Endothelial cell of umbilical vein (primary cell): ENCODE results near the gene IGFBP1. TPM values are rescaled to one million over a fixed set of nuclear protein-coding genes. Genes with fewer than 3 reads are reported as not detected.

Source experiments
- BruUV-seq: library from RNA; stranded (reverse); fragments of 400-500 nt; replicated peaks from 2 replicates; lab custom pipeline; 2021; lab: Mats Ljungman, UMichigan
- CTCF ChIA-PET: fragments of 300-600, 350-600 bp; sonication (Branson Sonifier 250); formaldehyde crosslinking; loops from one replicate; lab custom pipeline; 2021; ENCODE audit warnings: antibody characterized with exemption, inconsistent platforms; lab: Charles Lee
- POLR2A ChIA-PET: fragments of 300-600, 350-600 bp; sonication (Branson Sonifier 250); formaldehyde crosslinking; loops from one replicate; lab custom pipeline; 2021; ENCODE audit warnings: antibody characterized with exemption, inconsistent platforms; lab: Charles Lee
- DNase-seq: peaks from one replicate; pipeline ENCODE4 v3.0.0-alpha.2; 2011; ENCODE audit warnings: low read depth, low spot score
- FAIRE-seq: peaks from 2 replicates; lab custom pipeline; 2011; peaks lifted over from hg19 to GRCh38; lab: Jason Lieb, UNC
- H2AFZ ChIP-seq: 2 replicates; pipeline ENCODE4 v1.6.0; 2012; ENCODE audit warnings: low read depth, low read length, control low read depth, inconsistent platforms
- H3K27ac ChIP-seq: 2 replicates; pipeline ENCODE4 v1.5.1; 2011; ENCODE audit warnings: low read depth, mild to moderate bottlenecking, control low read depth, low read length, moderate library complexity; ENCODE audit not compliant: insufficient read depth
- H3K27me3 ChIP-seq, 2 experiments: 2 replicates each; pipeline versions ENCODE4 v1.6.0 to v1.6.1; 2011; ENCODE audit warnings: low read length in 2 of 2, mixed read lengths in 1 of 2; ENCODE audit not compliant: control insufficient read depth in 2 of 2, insufficient read depth in 2 of 2
- H3K36me3 ChIP-seq, 2 experiments: 2 replicates in 1 of 2; 3 replicates in 1 of 2; pipeline ENCODE4 v1.5.1; 2011; ENCODE audit warnings: low read length in 2 of 2, mild to moderate bottlenecking in 1 of 2, moderate library complexity in 1 of 2; ENCODE audit not compliant: control insufficient read depth in 2 of 2, insufficient read depth in 2 of 2; ENCODE audit errors: extremely low read depth in 1 of 2
- H3K4me1 ChIP-seq: 3 replicates; pipeline ENCODE4 v1.5.1; 2011; ENCODE audit warnings: mild to moderate bottlenecking, low read length; ENCODE audit not compliant: control insufficient read depth, insufficient read depth; ENCODE audit errors: extremely low read depth
- H3K4me2 ChIP-seq: 2 replicates; pipeline ENCODE4 v1.6.1; 2011; ENCODE audit warnings: low read length, control low read depth, mixed read lengths; ENCODE audit not compliant: insufficient read depth
- H3K4me3 ChIP-seq, 3 experiments: fragments of 200-600 bp in 1 of 3; sonication (generic), shearing (Covaris generic) in 1 of 3; replicated peaks in 1 of 3; 2 replicates each; pipeline ENCODE4 v1.5.1; 2011 to 2016; ENCODE audit warnings: control low read depth in 3 of 3, low read length in 3 of 3, mild to moderate bottlenecking in 2 of 3, inconsistent platforms in 1 of 3, low read depth in 1 of 3, moderate library complexity in 1 of 3; ENCODE audit not compliant: insufficient read depth in 1 of 3
- H3K79me2 ChIP-seq: 2 replicates; pipeline ENCODE4 v1.6.0; 2012; ENCODE audit warnings: low read length, inconsistent platforms; ENCODE audit not compliant: control insufficient read depth, insufficient read depth
- H3K9ac ChIP-seq: replicated peaks from 2 replicates; pipeline ENCODE3; 2011; ENCODE audit warnings: low read length, control low read depth; ENCODE audit not compliant: insufficient read depth; ENCODE audit errors: extremely low read depth
- H3K9me1 ChIP-seq: replicated peaks from 3 replicates; pipeline ENCODE4 v1.6.0; 2011; ENCODE audit warnings: mild to moderate bottlenecking, low read length; ENCODE audit not compliant: control insufficient read depth, insufficient read depth; ENCODE audit errors: extremely low read depth
- H3K9me3 ChIP-seq: replicated peaks from 2 replicates; pipeline ENCODE4 v1.5.1; 2012; ENCODE audit warnings: low read length, inconsistent platforms; ENCODE audit not compliant: control insufficient read depth, insufficient read depth
- H4K20me1 ChIP-seq: replicated peaks from 2 replicates; pipeline ENCODE3; 2011; ENCODE audit warnings: mild to moderate bottlenecking, low read length; ENCODE audit not compliant: control insufficient read depth, insufficient read depth; ENCODE audit errors: extremely low read depth
- EZH2 ChIP-seq: IDR thresholded peaks from 2 replicates; pipeline ENCODE4 v1.6.1; 2012; ENCODE audit warnings: borderline replicate concordance, low read depth, mild to moderate bottlenecking, moderate library complexity, low read length, inconsistent platforms; ENCODE audit not compliant: severe bottlenecking
- FOS ChIP-seq: IDR thresholded peaks from 2 replicates; pipeline ENCODE4 v1.6.1; 2011; ENCODE audit warnings: mild to moderate bottlenecking, low read length, moderate library complexity, borderline replicate concordance; ENCODE audit not compliant: insufficient read depth
- GATA2 ChIP-seq: IDR thresholded peaks from 2 replicates; pipeline ENCODE4 v1.7.0; 2011; ENCODE audit warnings: low read depth, mild to moderate bottlenecking, moderate library complexity, mixed read lengths, low read length; ENCODE audit not compliant: insufficient read length, insufficient read depth
- JUN ChIP-seq: IDR thresholded peaks from 2 replicates; pipeline ENCODE4 v1.6.1; 2011; ENCODE audit warnings: borderline replicate concordance, low read depth; ENCODE audit not compliant: insufficient read length, insufficient read depth
- MYC ChIP-seq: IDR thresholded peaks from one replicate; pipeline ENCODE4 v1.6.1; 2011; ENCODE audit warnings: mild to moderate bottlenecking, low read depth, low read length
- POLR2A ChIP-seq: IDR thresholded peaks from 2 replicates; pipeline ENCODE4 v1.6.1; 2012; ENCODE audit warnings: low read depth, mild to moderate bottlenecking, control low read depth, low read length
- POLR2AphosphoS5 ChIP-seq: IDR thresholded peaks from 2 replicates; pipeline ENCODE4 v1.6.1; 2012; ENCODE audit warnings: low read depth, mild to moderate bottlenecking, control low read depth, low read length, moderate library complexity; ENCODE audit not compliant: insufficient read depth
- dilution Hi-C: fragments of 300-500 bp; cut with MboI; formaldehyde crosslinking; loops from one replicate; pipeline ENCODE4 v1.15.0; 2019; ENCODE audit warnings: low sequenced_read_pairs; ENCODE audit not compliant: extremely low pct_ligation_motif_present
- intact Hi-C: fragments of 100-400 bp; cut with micrococcal nuclease; formaldehyde crosslinking; loops from one replicate; pipeline ENCODE4 v1.10.0; 2022
- polyA plus RNA-seq, 4 experiments: library from polyadenylated mRNA; depleted of rRNA in 3 of 4; stranded (reverse) in 3 of 4; unstranded in 1 of 4; fragments of >200 nt; gene quantifications; 2 replicates each; pipeline versions ENCODE4 v1.2.1 to v1.2.3, GENCODE V29; 2011 to 2012; ENCODE audit warnings: missing spikeins in 1 of 4
- total RNA-seq: library from RNA; stranded (reverse); gene quantifications from 2 replicates; pipeline ENCODE4 v1.2.3, GENCODE V29; 2021
- TF ChIP-seq, protein P1 (sequence below), 2 donors: IDR thresholded peaks; 1 replicate in 1 of 2; 2 replicates in 1 of 2; pipeline ENCODE4 v1.5.1; 2011; ENCODE audit warnings: low read length in 2 of 2, mild to moderate bottlenecking in 2 of 2, moderate library complexity in 2 of 2, control low read depth in 1 of 2, inconsistent platforms in 1 of 2, low read depth in 1 of 2; ENCODE audit not compliant: insufficient read depth in 1 of 2; ENCODE audit errors: extremely low read depth in 1 of 2
- TF ChIP-seq, protein P2 (sequence below): IDR thresholded peaks from 2 replicates; pipeline ENCODE4 v1.6.1; 2011; ENCODE audit not compliant: insufficient read depth, insufficient read length

Gene IGFBP1
- total and polyA plus RNA-seq, 2 donors (not counting 3 experiments of a cell fraction or from before 2014, with no cell fraction given), result 0.57 to 4.0 TPM

DNA sequence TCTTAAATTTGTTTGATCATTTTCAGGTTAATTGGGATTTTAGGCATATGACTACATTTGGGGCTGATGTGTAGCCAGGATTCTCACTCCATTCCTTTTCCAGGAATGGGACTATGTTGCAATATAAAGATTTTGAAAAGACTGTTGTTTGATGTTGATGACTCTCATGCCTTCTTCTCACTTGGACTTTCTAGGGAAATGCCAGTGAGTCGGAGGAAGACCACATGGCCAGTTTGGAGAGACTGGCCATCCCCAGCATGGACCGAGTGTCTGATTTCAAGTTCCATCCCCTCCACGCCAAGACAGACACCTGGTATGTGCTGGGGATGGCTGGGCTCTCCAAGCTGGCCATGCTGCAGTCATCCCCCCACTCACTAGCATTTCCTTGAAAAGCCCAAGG is 27.3 kb downstream of the IGFBP1 start:
- H3K9me1 ChIP-seq, result no peaks in the 10 kb centered on the region
- no peak overlapping the region for H3K27ac ChIP-seq
- BruUV-seq, result no TSS peak
- H3K4me2 ChIP-seq, result no peak overlapping the region
- CTCF ChIA-PET, result interaction anchor here (1.2 to 8.6 kb wide), 4 partner anchors 26 to 1185 kb away, joined by 3 to 100 read pairs (median 6); partner anchors contain the start of gene IGFBP1
- H3K27me3 ChIP-seq, result peaks cover 18 to 28% of the 10 kb centered on the region in 2 experiments
- no peaks in the 10 kb centered on the region for H3K9me3 ChIP-seq
- H3K9ac ChIP-seq, result no peak overlapping the region
- DNase-seq (no peak), FAIRE-seq (no peak)
- no peak for TF ChIP-seq POLR2A
- intact Hi-C loops (no loop called here), dilution Hi-C loops (no loop called here)
- no peaks in the 10 kb centered on the region for H4K20me1 ChIP-seq
- no peak overlapping the region for H3K4me3 ChIP-seq
- H3K4me1 ChIP-seq, result peaks cover 8% of the 10 kb centered on the region
- no peaks in the 10 kb centered on the region for H3K79me2 ChIP-seq
- no peaks in the 10 kb centered on the region for H3K36me3 ChIP-seq
- no peak overlapping the region for H2AFZ ChIP-seq
- POLR2A ChIA-PET, result no interaction called here

DNA sequence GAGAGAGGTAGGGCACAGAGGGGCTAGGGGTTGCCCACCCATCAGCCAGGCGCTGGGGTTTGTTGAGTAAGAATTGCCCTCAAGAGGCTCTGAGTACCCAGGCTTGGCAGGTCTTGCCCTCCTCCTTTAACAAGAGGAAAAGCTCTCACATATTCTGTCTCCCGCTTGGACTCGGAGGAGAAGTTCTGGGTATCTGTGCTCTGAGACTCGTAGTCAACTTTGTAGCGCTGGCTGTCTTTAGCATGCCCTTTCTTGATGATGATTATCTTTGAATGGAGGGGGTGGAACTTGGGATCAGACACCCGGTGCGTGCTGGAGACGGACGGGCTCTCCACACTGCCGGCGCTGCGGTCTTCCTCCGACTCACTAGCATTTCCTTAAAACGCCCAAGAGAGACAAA is 28.8 kb downstream of the IGFBP1 start:
- ChIA-PET CTCF (interaction anchor here (0.9 to 8.6 kb wide), 21 partner anchors 9 to 1350 kb away, joined by 3 to 149 read pairs (median 6); partner anchors contain the start of gene IGFBP1), POLR2A (no interaction called here)
- FAIRE-seq (no peak), DNase-seq (no peak)
- Histone ChIP-seq H3K4me3 (no peak overlapping the region), H3K4me2 (no peak overlapping the region), H3K9ac (no peak overlapping the region), H3K9me1 (no peaks in the 10 kb centered on the region), H3K9me3 (no peaks in the 10 kb centered on the region), H2AFZ (no peak overlapping the region), H3K27me3 (peaks cover 22 to 37% of the 10 kb centered on the region in 2 experiments), H3K4me1 (peaks cover 18% of the 10 kb centered on the region), H3K79me2 (no peaks in the 10 kb centered on the region), H3K36me3 (no peaks in the 10 kb centered on the region), H4K20me1 (no peaks in the 10 kb centered on the region), H3K27ac (no peak overlapping the region)
- BruUV-seq, result no TSS peak
- dilution Hi-C loops (no loop called here), intact Hi-C loops (loop anchor here (1.0 kb wide), 4 partner anchors 26 to 1263 kb away; no protein-coding TSS in a partner anchor)
- no peak for TF ChIP-seq MYC
- TF ChIP-seq, protein P1, sequence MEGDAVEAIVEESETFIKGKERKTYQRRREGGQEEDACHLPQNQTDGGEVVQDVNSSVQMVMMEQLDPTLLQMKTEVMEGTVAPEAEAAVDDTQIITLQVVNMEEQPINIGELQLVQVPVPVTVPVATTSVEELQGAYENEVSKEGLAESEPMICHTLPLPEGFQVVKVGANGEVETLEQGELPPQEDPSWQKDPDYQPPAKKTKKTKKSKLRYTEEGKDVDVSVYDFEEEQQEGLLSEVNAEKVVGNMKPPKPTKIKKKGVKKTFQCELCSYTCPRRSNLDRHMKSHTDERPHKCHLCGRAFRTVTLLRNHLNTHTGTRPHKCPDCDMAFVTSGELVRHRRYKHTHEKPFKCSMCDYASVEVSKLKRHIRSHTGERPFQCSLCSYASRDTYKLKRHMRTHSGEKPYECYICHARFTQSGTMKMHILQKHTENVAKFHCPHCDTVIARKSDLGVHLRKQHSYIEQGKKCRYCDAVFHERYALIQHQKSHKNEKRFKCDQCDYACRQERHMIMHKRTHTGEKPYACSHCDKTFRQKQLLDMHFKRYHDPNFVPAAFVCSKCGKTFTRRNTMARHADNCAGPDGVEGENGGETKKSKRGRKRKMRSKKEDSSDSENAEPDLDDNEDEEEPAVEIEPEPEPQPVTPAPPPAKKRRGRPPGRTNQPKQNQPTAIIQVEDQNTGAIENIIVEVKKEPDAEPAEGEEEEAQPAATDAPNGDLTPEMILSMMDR (IDR thresholded peaks at IDR 0.05; ENCODE audit: extremely low read depth in 1 of 2, insufficient read depth in 1 of 2, low read depth in 1 of 2, low read length in 2 of 2), result no peak
- TF ChIP-seq JUN, result no peak
- no peak for TF ChIP-seq EZH2
- no peak for TF ChIP-seq GATA2
- no peak for TF ChIP-seq POLR2AphosphoS5
- TF ChIP-seq FOS, result no peak
- TF ChIP-seq, protein P2, sequence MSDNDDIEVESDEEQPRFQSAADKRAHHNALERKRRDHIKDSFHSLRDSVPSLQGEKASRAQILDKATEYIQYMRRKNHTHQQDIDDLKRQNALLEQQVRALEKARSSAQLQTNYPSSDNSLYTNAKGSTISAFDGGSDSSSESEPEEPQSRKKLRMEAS, result no peak
- TF ChIP-seq POLR2A, result no peak
